HG03520 (cell line): ENCODE data around the gene SLC1A2.

ENCODE experiments used
- ATAC-seq: cut with Tn5 transposase; IDR thresholded peaks from one replicate; pipeline ENCODE4 v1.9.1; 2021; ENCODE audit warnings: mild to moderate bottlenecking, moderate library complexity; ENCODE audit not compliant: unreplicated experiment

Gene SLC1A2

DNA sequence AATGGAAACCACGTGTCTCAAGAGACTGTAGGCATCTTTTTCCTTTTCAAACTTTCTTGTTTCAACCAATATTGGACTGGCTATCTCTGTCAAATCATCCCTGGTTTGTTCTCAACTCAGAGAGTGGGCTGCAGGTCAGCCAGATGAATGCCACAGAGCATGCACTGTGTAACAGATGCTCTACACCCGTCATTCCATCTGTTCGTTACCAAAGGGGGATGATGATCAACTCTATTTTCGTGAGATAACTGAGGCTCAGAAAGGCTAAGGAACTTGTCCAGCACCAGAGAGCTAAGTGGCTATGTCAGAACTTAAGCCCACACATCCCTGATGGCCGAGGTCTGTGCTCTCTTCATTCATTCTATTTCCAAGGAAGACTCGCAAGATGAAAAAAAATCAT is 42.1 kb downstream of the SLC1A2 start:
- ATAC-seq, result no peak

- no peak for ATAC-seq
Measured at GRCh38 chr11:35376613-35377012, 42.7 kb downstream of the SLC1A2 start.

DNA sequence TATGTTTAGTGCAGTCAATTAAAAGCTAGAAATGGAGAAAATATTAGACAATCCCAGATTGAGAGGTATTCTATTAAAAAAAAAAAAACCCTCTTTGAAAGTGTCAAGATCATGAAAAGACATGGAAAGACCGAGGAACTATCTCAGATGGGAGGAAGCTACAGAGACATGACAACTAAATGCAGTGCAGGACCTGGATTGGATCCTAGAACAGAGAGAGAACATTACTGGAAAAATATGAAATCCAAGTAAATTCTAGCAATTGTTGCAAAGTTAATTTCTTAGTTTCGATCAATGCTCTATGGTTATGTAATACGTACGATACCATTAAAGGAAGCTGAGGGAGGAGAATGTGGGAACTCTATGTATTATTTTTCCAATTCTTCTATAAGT is 43.2 kb downstream of the SLC1A2 start:
- ATAC-seq, result no peak

DNA sequence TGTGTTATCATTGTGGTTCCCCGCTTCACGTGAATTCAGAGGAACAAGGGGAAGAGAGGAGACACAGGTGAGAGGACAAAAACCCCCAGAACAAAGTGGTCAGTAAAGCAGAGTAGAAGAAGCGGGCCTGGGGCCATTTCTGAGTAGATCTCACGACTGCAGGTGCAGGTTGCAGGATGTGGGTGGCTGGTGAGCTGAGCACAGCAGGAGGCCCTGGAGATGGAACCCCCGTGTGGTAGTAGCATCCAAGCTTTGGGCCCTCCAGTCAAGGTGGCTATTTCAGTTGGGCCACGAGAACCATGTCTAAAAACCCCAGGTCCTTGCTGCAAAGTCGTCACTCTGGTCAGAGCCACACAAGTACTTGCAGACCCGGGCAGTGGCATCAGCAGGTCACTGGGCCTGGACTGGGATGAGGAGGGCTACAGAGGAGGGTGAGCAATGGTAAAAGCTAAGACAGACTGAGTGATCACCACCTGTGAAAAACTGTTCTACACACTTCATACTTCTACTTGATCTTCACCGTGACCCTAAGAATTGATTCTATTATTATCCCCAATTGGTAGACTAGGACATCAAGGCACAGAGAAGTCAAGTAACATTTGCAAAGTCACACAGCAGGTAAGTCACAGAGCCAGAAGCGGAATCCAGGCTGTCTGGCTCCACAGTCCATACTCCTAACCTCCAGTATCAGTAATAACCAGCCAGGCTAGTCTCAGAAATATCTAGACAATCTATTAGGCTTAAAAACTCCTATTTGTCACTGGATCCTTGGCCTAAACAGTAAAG is 43.8 kb downstream of the SLC1A2 start:
- no peak for ATAC-seq

DNA sequence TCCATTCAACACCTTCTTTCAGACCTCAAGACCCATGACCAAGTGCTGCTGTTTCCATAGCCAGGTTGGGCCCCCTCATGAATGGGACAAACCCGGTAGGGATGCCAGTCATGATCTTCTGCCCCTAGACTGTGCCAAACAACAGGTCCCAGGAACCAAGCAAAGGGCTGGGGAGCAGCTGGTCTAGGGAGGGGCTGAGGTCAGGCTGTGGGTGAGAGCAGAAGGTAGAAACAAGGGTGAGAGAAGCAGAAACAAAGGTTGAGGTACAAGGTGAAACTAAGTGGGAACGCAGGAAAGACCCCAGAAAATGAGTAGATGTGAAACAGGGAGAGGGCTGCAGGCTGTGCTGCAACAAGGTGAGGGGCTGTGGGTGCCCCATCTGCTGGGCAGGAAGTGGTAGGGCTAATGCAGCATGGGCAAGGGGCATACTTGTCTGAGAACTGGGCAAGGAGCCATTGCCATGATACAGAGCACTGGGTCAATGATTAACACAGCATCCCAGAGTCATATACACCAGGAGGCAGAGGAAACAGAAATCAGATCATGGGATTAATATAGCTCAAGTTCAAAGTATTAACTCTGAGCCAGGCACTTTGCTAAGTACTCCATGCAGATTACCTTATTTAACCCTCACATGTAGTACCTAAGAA is 45.9 kb downstream of the SLC1A2 start:
- no peak for ATAC-seq

GRCh38 chr11:35372565-35373283 is 46.6 kb downstream of the SLC1A2 start:
- ATAC-seq, result no peak

DNA sequence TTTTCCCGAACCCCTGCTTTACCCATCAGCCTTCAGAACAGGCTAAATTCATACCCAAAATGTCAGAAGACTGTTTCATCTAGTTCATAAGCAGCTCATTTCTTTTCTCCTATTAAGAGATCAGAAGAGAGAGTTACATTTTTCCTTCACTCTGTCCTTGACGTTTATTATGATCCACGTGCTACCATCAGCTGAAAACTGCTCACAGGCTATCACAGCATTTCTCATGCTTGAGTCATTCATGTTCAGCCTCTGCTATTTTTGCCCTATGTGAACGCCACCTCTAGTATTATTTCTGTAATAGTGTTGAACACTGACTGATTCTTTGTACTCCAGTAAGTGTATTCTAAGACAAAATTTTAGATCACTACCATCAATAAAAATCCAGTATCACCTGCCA is 51.9 kb downstream of the SLC1A2 start:
- no peak for ATAC-seq

- no peak for ATAC-seq
Measured at GRCh38 chr11:35366798-35367197, 52.6 kb downstream of the SLC1A2 start.

DNA sequence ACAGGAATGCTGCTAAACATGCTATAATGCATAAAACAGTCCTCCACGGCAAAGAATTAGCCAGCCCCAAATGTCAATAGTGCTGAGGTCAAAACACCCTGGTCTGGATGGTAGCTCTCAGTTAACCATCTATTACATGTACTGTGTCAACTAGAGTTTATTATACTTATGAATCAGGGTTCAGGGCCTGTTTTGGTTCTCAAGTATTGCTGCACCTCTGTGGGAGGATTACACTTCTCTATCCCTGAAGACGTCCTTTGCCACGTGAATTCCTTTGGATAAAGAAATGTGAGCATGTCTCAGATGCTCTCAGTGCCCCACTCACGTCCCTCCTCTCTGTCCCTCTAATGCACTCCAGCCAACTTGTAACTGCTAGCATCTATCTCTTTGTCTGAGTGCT is 53.4 kb downstream of the SLC1A2 start:
- ATAC-seq, result no peak

GRCh38 chr11:35365395-35365794 is 54.0 kb downstream of the SLC1A2 start:
- no peak for ATAC-seq

GRCh38 chr11:35363854-35364780 is 55.2 kb downstream of the SLC1A2 start:
- no peak for ATAC-seq

DNA sequence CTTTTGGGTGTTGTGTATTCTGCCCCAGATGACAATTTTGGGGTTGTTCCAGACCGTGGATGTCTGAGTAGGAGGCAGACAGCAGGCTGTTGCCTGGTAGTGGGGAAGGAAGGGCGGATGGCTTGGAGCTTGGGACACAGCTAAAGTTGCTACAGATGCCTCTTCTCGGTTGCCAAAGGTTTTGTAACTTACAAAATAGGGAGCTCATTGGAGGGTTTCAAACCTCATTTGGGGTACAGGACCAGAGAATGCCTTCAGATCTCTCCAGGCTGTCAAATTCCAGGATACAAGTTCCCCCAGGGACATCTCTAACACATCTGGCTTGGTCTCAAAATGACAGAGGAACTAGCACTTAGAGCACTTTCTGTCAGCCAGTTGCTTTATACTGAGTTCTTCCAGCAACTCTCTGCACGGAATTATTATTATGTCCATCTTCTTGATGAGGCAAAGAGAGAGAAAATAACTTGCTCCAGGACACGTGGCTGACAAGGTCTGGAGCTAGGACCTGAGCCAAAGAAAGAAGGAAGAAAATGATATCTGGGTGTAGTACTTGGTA is 56.0 kb downstream of the SLC1A2 start:
- no peak for ATAC-seq

DNA sequence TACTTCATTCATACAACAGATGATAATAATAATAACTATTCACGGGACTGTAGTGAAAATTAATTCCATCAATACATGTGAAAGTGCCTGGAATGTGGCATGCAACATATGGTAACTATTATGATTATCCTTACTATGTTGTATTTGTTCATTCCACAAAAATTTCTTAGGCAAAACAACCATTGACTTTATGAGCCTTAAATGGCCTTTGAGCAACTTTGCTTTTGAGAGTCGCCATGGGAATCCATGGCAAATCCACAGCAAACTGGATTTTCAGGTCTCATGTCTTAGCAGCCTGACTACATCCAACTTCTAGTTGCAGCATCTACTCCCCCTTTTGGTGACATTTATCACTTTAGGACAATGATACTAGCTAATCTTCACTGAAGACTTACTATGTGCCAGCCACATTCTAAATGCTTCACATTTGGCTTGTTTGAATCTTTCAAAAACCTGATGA is 56.8 kb downstream of the SLC1A2 start:
- ATAC-seq, result no peak

GRCh38 chr11:35360055-35360530 is 59.3 kb downstream of the SLC1A2 start:
- no peak for ATAC-seq

- ATAC-seq, result no peak
Measured at GRCh38 chr11:35359321-35360054, 59.9 kb downstream of the SLC1A2 start.

GRCh38 chr11:35358391-35358790 is 61.0 kb downstream of the SLC1A2 start:
- ATAC-seq, result no peak

GRCh38 chr11:35357923-35358322 is 61.4 kb downstream of the SLC1A2 start:
- no peak for ATAC-seq

- ATAC-seq, result no peak
Measured at GRCh38 chr11:35355102-35355749, 64.1 kb downstream of the SLC1A2 start.

GRCh38 chr11:35354644-35355043 is 64.7 kb downstream of the SLC1A2 start:
- no peak for ATAC-seq
